GM18858 (cell line): ENCODE measurements around the gene SRPK3.
"Not testable (repeated sequence)": the region's sequence is repeated elsewhere in the genome, so short reads cannot be mapped to it uniquely, and the experiment has no call there.

Source experiments
- ATAC-seq: cut with Tn5 transposase; IDR thresholded peaks from one replicate; pipeline ENCODE4 v1.9.1; 2021; ENCODE audit not compliant: unreplicated experiment

The SRPK3 gene

GRCh38 chrX:153746359-153746758, 34.5 kb upstream of the SRPK3 start:
- no peak for ATAC-seq

GRCh38 chrX:153746991-153747390, 33.9 kb upstream of the SRPK3 start:
- not testable (repeated sequence) for ATAC-seq

DNA sequence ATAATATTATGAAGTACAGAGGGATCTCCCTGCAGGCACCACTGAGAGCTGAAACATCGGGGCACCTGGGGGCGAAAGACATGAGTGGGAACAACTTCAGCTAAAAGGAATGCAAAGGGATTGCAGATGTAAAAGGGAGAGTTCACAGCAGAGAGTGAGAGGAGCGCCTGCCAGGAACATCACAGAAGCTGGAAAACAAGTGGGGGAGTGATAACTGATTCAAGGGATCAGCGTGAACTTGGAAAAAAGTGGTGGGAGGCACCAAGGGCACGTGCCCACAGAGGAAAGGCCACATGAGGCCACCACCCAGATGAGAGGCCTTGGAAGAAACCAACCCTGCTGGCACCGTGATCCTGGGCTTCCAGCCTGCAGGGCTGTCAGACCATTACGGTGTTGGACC, 31.8 kb upstream of the SRPK3 start:
- ATAC-seq = not testable (repeated sequence)

- no peak for ATAC-seq
These were observed 30.6 kb upstream of the SRPK3 start for GRCh38 chrX:153750127-153750774.

GRCh38 chrX:153755136-153755535, 25.7 kb upstream of the SRPK3 start:
- no peak for ATAC-seq

DNA sequence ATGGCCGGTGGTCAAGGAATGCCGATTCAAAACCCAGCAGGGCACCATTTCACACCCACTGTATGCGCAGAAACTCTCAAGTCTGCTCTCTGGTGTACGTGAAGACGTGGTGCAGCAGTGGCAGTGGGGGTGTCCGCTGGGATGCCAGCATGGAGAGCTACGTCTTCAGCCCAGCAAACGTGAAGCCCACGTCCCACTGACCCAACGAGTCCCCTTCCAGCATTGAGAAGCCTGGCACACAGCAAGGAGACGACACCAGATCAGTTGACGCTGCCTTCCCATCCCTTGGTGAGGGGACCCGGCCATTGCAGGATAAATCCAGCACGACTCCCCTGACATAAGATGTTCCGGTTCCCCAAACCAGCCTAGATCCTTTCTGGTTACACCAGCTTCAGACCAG, 19.0 kb upstream of the SRPK3 start:
- no peak for ATAC-seq

- no peak for ATAC-seq
These were observed 18.1 kb upstream of the SRPK3 start for GRCh38 chrX:153762626-153763173.

DNA sequence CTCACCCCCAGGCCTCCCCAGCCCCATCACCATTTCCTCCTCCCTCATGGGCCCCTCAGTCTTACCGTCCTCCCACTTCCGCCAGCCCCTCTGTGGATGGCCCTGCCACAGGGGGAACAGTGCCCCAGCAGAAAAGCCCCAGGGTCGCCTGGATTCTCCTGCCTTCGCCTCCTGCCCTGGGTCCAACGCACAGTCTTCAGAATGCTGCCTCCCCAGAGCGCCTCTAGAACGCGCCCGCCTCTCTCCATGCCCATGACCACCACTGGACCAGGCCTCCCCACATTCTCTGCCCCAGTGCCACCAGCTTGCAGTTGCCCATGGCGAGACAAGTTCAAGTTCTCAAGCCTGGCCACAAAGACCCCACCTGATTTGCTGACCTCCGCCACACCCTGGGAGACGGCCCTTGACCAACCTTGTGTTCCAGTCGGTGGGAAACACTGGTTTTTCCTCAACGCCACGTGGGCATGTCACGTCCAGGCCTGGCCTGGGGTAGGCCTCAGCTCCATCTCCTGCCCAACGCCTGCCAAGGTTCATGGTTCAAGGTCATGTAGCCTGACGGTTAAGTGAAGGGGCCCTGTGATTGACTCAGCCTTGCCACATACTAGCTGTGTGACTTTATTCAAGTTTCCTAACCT, 17.4 kb upstream of the SRPK3 start:
- ATAC-seq = no peak

DNA sequence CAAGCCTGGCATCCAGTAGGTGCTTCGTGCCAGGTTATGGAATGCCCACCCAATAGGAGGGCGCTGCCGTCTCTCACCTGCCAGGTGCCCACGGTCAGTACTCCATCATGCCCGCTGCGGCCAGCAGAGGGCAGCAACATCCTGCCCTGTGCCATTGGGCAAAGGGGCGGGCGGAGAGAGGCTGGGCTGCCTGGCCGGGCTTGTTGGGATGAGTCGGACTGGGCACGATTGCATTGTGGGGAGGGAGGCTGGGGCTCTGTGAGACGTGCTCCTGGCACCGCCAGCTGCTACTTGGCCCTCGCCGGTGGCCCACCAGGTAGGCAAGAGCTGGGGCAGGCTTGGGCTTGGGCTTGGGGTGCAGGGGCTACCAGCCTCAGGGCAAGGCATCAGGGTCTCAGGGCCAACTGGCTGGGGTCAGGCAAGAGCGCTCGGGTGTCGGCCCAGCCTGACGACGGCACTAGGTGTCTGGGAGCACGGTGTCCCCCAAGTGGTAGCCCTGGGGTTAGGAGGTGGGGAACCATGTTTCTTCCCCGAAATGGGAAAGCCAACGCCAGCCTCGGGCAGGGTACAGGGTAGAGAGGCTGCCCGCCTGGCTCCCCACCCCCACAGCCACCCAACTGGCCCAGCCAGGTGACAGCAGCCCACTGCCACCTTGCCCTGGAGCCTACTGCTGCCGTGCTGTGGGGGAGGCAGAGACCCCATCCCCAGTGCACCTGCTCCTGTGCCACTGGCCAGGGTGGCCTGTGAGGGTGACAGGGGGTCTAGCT, 16.7 kb upstream of the SRPK3 start, which contains the start of gene PLXNB3:
PLXNB3 (plus strand) TSS at position 261 of the 767 bp plus-strand sequence. CDS start 1,287 bp downstream, outside the sequence.
- peak; percentile 60 for ATAC-seq

GRCh38 chrX:153764786-153765137, 16.1 kb upstream of the SRPK3 start:
- ATAC-seq = no peak

DNA sequence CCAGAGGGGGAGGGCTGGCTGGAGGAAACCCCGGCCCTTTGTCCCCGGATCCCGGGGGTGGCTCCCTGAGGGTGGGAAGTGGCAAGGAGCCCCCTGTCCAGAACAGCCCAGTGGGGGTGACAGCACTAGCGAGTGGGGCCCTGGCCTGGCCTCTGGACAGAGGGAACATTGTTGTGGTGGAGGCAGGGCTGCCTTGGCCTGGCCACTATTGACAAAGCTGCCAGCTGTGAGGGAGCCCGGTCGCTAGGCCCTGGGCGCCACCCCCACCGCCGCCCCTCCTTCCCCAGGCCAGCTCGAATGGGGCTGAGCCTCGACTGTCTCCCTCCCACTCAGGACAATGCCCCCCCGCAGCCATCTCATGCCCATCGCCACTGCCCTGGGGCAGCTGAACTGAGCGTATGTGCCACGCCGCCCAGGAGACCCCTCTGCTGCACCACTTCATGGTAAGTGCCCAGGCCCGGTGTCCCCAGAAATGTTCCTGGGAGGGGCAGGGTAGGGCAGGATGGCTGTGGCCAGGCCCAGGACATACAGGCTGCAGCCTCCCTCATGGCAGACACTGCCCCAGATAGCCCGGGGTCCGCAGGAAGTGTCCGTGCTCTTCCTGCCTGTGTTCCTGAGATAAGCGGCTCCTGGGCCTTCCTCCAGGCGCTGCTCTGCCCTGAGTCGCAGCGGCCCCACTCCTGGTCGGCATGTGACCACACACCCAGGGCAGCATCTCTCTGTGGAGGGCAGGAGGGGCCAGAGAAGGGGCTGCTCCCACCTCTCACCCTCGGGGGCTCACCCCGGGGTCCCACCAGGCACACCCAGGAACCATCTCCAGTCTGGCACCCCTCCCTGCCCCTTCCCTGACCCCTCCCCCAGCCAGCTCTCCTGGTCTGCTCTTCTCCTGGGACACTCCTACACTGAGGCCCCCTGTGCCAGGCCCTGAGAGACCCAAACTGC, 15.4 kb upstream of the SRPK3 start:
- no peak for ATAC-seq

DNA sequence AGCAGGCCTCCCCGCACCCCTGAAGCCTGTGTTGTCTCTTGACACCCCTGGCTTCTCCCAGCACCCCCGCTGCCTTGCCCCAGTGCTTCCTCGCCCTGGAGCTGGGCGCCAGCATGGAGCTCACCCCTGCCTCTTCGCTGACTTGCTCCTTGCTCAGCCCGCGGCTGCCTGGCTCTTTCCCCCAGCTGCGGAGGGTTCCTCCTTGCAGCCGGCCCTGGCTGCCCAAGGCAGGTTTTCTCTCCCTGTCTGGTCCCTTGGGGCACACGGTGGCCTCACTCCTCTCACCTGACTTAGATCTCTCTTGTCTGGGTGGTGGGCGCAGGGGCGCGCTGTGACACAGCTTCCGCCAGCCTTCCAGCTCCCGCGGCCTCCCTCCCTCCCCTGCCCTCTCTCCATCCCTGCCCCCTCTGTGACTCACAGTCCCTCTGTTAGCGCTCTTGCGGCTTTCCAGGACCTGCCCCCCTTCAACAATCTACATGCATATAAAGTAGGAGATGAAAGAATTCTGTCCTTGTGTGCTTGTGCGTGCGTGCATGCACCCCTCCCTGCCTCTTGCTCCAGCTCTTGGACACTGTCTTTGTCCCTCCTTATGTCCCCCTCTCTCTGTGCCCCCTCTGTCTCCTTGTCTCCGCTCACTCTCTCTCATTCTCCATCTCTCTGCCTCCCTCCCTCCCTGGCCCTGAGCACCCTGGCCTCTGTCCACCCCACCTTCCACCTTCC, 14.6 kb upstream of the SRPK3 start:
- no peak for ATAC-seq

- ATAC-seq = no peak
These were observed 13.8 kb upstream of the SRPK3 start for GRCh38 chrX:153766871-153767673.

DNA sequence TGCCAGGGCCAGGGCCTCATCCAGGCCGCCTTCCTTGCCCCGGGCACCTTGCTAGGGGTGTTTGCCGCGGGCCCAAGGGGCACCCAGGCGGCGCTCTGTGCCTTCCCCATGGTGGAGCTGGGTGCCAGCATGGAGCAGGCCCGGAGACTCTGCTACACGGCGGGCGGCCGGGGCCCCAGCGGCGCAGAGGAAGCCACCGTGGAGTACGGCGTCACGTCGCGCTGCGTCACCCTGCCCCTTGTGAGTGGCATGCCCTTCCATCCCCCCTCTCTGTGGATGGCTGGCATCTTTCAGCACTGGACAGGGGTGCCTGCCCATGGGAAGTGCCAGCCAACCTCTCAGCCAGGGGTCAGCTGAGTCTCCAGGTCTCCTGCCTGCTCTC, 13.2 kb upstream of the SRPK3 start:
- no peak for ATAC-seq

GRCh38 chrX:153768311-153769157, 12.3 kb upstream of the SRPK3 start:
- ATAC-seq = no peak

- no peak for ATAC-seq
These were observed 11.5 kb upstream of the SRPK3 start for GRCh38 chrX:153769158-153769864.

DNA sequence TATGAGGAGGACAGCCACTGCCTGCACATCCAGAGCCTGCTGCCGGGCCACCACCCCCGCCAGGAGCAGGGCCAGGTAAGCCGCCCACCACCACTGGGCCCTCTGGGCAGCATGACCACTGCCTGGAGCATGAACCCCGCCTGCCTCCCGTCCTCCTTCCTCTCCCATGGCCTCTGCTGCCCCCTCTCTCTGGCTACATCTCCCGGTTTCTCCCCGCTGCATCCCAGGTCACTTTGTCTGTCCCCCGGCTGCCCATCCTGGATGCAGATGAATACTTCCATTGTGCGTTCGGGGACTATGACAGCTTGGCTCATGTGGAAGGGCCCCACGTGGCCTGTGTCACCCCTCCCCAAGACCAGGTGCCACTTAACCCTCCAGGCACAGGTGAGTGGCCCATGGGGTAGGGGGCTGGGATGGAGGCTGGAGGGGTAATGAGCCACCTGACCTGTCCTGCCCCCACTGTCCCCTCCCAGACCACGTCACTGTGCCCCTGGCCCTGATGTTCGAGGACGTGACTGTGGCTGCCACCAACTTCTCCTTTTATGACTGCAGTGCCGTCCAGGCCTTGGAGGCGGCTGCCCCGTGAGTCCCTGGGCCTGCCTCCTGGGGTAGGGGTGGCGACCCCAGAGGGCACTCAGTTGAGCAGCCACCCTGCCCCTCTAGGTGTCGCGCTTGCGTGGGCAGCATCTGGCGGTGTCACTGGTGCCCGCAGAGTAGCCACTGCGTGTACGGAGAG, 10.8 kb upstream of the SRPK3 start:
- ATAC-seq = no peak
